Activated T-helper 9 cell treated with anti-CD3 and anti-CD28 coated beads, Interleukin-2, amount 50 U/mL, for 16 hours (primary cell): ENCODE measurements around the gene TRIP12.
A peak's percentile ranks its signal among the peaks of the same experiment; 100 is the strongest.
"Not testable (repeated sequence)": the region's sequence is repeated elsewhere in the genome, so short reads cannot be mapped to it uniquely, and the experiment has no call there.

Experiments used
- DNase-seq: peaks from one replicate; pipeline ENCODE4 v3.0.0-alpha.2; 2020; ENCODE audit warnings: low read depth

Gene TRIP12

GRCh38 chr2:229921892-229922448 lies at the start of gene TRIP12:
Gene TRIP12, minus strand, starts transcription at chr2:229922009. Its CDS starts 41,930 bp downstream, at chr2:229880079.
- peak; percentile 80 for DNase-seq

- DNase-seq, result no peak
Measured at GRCh38 chr2:229971298-229971790, 49.5 kb upstream of the TRIP12 start.

GRCh38 chr2:229970406-229970805 lies 48.6 kb upstream of the TRIP12 start:
- no peak for DNase-seq

- no peak for DNase-seq
Measured at GRCh38 chr2:229969921-229970320, 48.1 kb upstream of the TRIP12 start.

- DNase-seq, result not testable (repeated sequence)
Measured at GRCh38 chr2:229963596-229963995, 41.8 kb upstream of the TRIP12 start.

GRCh38 chr2:229956491-229956890 lies 34.7 kb upstream of the TRIP12 start:
- DNase-seq, result no peak

GRCh38 chr2:229955663-229956062 lies 33.9 kb upstream of the TRIP12 start:
- DNase-seq, result no peak

- no peak for DNase-seq
Measured at GRCh38 chr2:229952256-229952835, 30.5 kb upstream of the TRIP12 start.

- no peak for DNase-seq
Measured at GRCh38 chr2:229947544-229947943, 25.7 kb upstream of the TRIP12 start.

GRCh38 chr2:229945975-229946374 lies 24.2 kb upstream of the TRIP12 start:
- DNase-seq, result no peak

GRCh38 chr2:229943770-229944449 lies 22.1 kb upstream of the TRIP12 start:
- no peak for DNase-seq

- no peak for DNase-seq
Measured at GRCh38 chr2:229943171-229943570, 21.4 kb upstream of the TRIP12 start.

- DNase-seq, result no peak
Measured at GRCh38 chr2:229942671-229943070, 20.9 kb upstream of the TRIP12 start.

GRCh38 chr2:229937537-229937936 lies 15.7 kb upstream of the TRIP12 start:
- no peak for DNase-seq

GRCh38 chr2:229931241-229931640 lies 9.4 kb upstream of the TRIP12 start:
- DNase-seq, result no peak

GRCh38 chr2:229930656-229931055 lies 8.8 kb upstream of the TRIP12 start:
- DNase-seq, result no peak

GRCh38 chr2:229927817-229928321 lies 6.1 kb upstream of the TRIP12 start:
- DNase-seq, result no peak

GRCh38 chr2:229925201-229925600 lies 3.4 kb upstream of the TRIP12 start:
- DNase-seq, result no peak

- DNase-seq, result not testable (repeated sequence)
Measured at GRCh38 chr2:229924541-229924940, 2.7 kb upstream of the TRIP12 start.

- peak; percentile 82 for DNase-seq
Measured at GRCh38 chr2:229922449-229923386, 909 bp upstream of the TRIP12 start, which contains the start of gene FBXO36. Gene FBXO36, plus strand, starts transcription at chr2:229922503. Its CDS starts 11 bp downstream, at chr2:229922514.

- DNase-seq, result peak; percentile 49
Measured at GRCh38 chr2:229921101-229921891, 513 bp downstream of the TRIP12 start.
